Measurements from ENCODE around the gene TFG. TPM values are rescaled to one million over a fixed set of nuclear protein-coding genes. Genes with fewer than 3 reads are reported as not detected.

The TFG gene
- total RNA-seq, 1 donor from 2014 or later: 73.0 TPM

- H3K9me3 Mint-ChIP-seq: peaks cover 3% of the 10 kb centered on the region
- intact Hi-C loops (cut with micrococcal nuclease): no loop called here
- H3K4me3 Mint-ChIP-seq: no peak overlapping the region
- no peaks in the 10 kb centered on the region for H3K4me1 Mint-ChIP-seq (ENCODE audit: low read depth)
- H3K36me3 Mint-ChIP-seq (ENCODE audit: low read depth): no peaks in the 10 kb centered on the region
- no peak overlapping the region for H3K27ac Mint-ChIP-seq
- H3K27me3 Mint-ChIP-seq (ENCODE audit: insufficient read depth): peaks cover 34% of the 10 kb centered on the region
- no peak for DNase-seq (ENCODE audit: low spot score)
These were observed 13.1 kb upstream of the TFG start for GRCh38 chr3:100696161-100696560.

DNA sequence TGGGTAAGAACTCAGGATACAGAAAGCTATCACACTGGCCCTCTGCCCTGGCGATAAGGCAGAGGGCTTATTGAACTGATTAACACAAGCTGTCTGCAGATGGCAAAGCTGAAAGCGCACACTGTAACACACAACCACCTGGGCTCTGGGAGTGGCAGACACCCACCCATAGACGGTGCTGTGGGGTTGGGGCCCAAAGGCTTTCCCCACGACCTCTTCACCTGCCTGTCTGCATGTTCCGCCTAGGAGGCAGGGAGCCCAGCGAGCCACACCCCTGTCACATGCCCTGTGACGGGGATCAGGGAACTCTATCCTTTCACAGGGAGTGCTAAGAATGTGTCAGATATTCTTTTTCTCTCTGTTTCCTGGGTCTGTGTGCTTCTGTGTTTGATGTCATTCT lies 12.1 kb upstream of the TFG start:
- Mint-ChIP-seq H3K9me3 (no peaks in the 10 kb centered on the region), H3K4me1 (ENCODE audit: low read depth) (no peaks in the 10 kb centered on the region), H3K27ac (no peak overlapping the region), H3K4me3 (no peak overlapping the region), H3K27me3 (ENCODE audit: insufficient read depth) (peaks cover 34% of the 10 kb centered on the region), H3K36me3 (ENCODE audit: low read depth) (no peaks in the 10 kb centered on the region)
- no peak for DNase-seq (ENCODE audit: low spot score)
- intact Hi-C loops (cut with micrococcal nuclease): no loop called here

- intact Hi-C loops (cut with micrococcal nuclease): loop anchor here (1.0 kb wide), 1 partner anchor 23 kb away; no protein-coding TSS in a partner anchor
- peaks cover 33% of the 10 kb centered on the region for H3K27me3 Mint-ChIP-seq (ENCODE audit: insufficient read depth)
- H3K36me3 Mint-ChIP-seq (ENCODE audit: low read depth): no peaks in the 10 kb centered on the region
These were observed 11.5 kb upstream of the TFG start for GRCh38 chr3:100697723-100698285.

GRCh38 chr3:100698736-100699135 lies 10.6 kb upstream of the TFG start:
- peaks cover 33% of the 10 kb centered on the region for H3K27me3 Mint-ChIP-seq (ENCODE audit: insufficient read depth)
- no peaks in the 10 kb centered on the region for H3K4me1 Mint-ChIP-seq (ENCODE audit: low read depth)
- H3K9me3 Mint-ChIP-seq: no peaks in the 10 kb centered on the region
- H3K4me3 Mint-ChIP-seq: no peak overlapping the region
- H3K36me3 Mint-ChIP-seq (ENCODE audit: low read depth): no peaks in the 10 kb centered on the region
- no peak for DNase-seq (ENCODE audit: low spot score)
- intact Hi-C loops (cut with micrococcal nuclease): loop anchor here (1.0 kb wide), 1 partner anchor 23 kb away; no protein-coding TSS in a partner anchor
- no peak overlapping the region for H3K27ac Mint-ChIP-seq

More at GRCh38 chr3:100697723-100698285, 11.5 kb upstream of the TFG start:
- H3K27ac Mint-ChIP-seq: no peak overlapping the region
- DNase-seq (ENCODE audit: low spot score): no peak
- H3K9me3 Mint-ChIP-seq: no peaks in the 10 kb centered on the region
- H3K4me3 Mint-ChIP-seq: no peak overlapping the region
- no peaks in the 10 kb centered on the region for H3K4me1 Mint-ChIP-seq (ENCODE audit: low read depth)

DNA sequence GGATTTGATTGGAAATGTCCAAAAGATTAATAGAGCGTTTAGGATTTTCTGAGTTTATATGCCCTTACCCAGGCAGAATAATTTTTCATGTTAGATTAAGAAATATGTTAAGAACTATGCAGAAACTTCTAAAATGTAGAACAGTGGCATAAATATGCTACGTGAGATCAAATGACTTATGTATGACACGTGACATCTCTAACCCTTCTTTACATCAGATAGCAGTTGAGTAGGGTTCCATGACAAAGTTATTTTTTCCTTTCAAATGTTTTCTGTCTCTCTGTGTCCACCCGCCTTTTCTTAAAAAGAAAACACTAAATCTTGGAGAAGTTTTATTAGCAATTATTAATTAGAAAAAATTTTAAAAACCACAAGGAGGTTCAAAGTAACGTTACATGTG lies 8.6 kb upstream of the TFG start:
- H3K27ac Mint-ChIP-seq: no peak overlapping the region
- no peaks in the 10 kb centered on the region for H3K36me3 Mint-ChIP-seq (ENCODE audit: low read depth)
- H3K9me3 Mint-ChIP-seq: no peaks in the 10 kb centered on the region
- no peaks in the 10 kb centered on the region for H3K4me1 Mint-ChIP-seq (ENCODE audit: low read depth)
- DNase-seq (ENCODE audit: low spot score): no peak
- intact Hi-C loops (cut with micrococcal nuclease): no loop called here
- peaks cover 26% of the 10 kb centered on the region for H3K27me3 Mint-ChIP-seq (ENCODE audit: insufficient read depth)
- H3K4me3 Mint-ChIP-seq: no peak overlapping the region

DNA sequence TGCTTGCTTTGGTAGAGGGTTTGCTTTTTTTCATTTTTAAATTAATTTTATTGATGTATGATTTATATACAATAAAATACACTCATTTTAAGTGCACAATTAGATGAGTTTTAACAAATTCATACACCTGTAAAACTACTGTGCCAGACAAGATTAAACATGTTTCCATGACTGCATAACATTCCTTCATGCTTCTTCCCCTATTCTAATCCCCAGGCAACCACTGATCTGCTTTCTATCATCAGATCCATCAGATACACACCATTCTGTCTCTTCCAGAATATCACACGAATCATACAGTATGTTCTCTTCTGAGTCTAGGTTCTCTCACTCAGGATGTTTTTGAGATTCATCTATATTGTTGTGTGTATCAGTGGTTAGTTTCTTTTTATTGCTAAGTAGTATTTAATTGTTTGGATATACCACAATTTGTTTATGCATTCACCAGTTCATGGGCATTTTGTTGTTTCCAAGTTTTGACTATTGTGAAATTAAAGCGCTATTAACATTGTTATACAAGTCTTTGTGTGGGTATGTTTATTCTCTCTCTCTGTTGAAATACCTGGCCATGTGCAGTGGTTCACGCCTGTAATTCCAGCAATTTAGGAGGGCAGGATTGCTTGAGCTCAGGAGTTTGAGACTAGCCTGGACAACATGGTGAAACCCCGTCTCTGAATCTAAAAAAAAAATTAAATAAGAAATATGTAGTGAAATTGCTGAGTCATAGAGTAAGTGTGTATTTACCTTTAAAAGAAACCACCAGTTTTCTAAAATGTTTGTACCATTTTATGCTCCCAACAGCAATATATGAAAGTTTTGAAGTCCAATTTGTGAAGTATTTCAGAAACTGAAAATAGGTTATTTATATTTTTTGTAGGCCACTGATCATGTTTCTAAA lies 7.0 kb upstream of the TFG start:
- Mint-ChIP-seq H3K27ac (no peak overlapping the region), H3K9me3 (no peaks in the 10 kb centered on the region), H3K4me3 (no peak overlapping the region), H3K27me3 (ENCODE audit: insufficient read depth) (peaks cover 17% of the 10 kb centered on the region), H3K4me1 (ENCODE audit: low read depth) (no peaks in the 10 kb centered on the region), H3K36me3 (ENCODE audit: low read depth) (no peaks in the 10 kb centered on the region)
- intact Hi-C loops (cut with micrococcal nuclease): no loop called here
- no peak for DNase-seq (ENCODE audit: low spot score)

DNA sequence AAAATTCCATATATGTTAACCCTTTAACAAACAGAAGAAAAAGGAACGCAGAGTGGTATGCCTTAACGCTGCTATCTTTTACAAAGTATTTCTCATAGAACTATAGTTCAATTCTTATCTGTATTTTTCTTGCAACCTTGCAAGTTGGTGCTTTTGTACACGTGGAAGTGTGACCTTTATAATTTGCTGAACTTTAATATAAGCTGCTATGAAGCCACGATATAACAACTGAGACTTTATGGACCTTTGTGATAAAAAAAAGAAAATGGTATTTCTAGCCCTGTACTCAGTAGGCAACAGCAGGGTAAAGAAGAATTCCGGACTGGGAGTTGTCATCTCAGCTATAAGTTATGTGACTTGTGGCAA lies 6.3 kb upstream of the TFG start:
- intact Hi-C loops (cut with micrococcal nuclease): no loop called here
- Mint-ChIP-seq H3K27ac (no peak overlapping the region), H3K27me3 (ENCODE audit: insufficient read depth) (peaks cover 16% of the 10 kb centered on the region), H3K9me3 (no peaks in the 10 kb centered on the region), H3K4me3 (no peak overlapping the region), H3K4me1 (ENCODE audit: low read depth) (no peaks in the 10 kb centered on the region), H3K36me3 (ENCODE audit: low read depth) (no peaks in the 10 kb centered on the region)
- DNase-seq (ENCODE audit: low spot score): no peak

DNA sequence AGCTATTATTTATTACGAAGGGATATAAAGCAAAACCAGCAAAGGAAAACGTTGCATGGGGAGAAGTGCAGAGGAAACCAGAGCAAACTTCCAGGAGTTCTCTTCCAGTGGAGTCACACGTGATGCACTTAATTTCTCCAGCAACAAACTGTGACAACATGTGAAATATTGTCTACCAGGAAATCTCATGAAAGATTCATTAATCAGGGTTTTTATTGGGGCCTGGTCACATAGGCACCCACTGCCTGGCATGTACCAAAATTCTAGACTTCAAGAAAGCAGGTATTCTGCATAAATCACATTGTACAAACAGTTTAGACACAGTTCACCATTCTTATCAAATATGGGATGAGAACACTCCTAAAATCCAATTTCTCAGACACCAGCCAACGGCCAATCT lies 5.4 kb upstream of the TFG start:
- Mint-ChIP-seq H3K4me1 (ENCODE audit: low read depth) (peaks cover 5% of the 10 kb centered on the region), H3K4me3 (no peak overlapping the region), H3K9me3 (peaks cover 5% of the 10 kb centered on the region), H3K27me3 (ENCODE audit: insufficient read depth) (peaks cover 9% of the 10 kb centered on the region), H3K36me3 (ENCODE audit: low read depth) (peaks cover 3% of the 10 kb centered on the region), H3K27ac (no peak overlapping the region)
- intact Hi-C loops (cut with micrococcal nuclease): no loop called here
- DNase-seq (ENCODE audit: low spot score): no peak

DNA sequence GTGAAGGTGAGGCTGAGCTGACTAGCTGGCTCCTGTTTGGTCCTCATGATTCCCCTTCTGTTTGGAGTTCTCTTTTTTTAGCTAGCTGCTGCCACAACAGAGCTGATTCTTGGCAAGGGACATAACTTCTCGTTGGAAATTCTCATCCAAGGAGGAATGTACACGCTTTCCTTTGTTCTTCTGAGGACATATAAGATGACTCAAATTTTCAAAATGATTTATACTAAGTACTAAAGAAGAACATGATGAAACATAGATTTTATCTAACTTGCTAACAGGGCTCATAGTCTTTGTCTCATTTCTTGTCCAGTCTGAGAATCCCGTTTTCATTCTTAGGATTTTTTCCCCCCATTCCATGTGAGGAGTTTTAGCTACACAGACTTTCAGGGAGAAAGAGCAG lies 2.9 kb upstream of the TFG start:
- intact Hi-C loops (cut with micrococcal nuclease): no loop called here
- Mint-ChIP-seq H3K36me3 (ENCODE audit: low read depth) (peaks cover 12% of the 10 kb centered on the region), H3K9me3 (peaks cover 11% of the 10 kb centered on the region), H3K4me3 (no peak overlapping the region), H3K27me3 (ENCODE audit: insufficient read depth) (no peaks in the 10 kb centered on the region), H3K27ac (no peak overlapping the region), H3K4me1 (ENCODE audit: low read depth) (peaks cover 16% of the 10 kb centered on the region)
- DNase-seq (ENCODE audit: low spot score): no peak

- H3K27ac Mint-ChIP-seq: peak overlapping the region; percentile 90
- peaks cover 11% of the 10 kb centered on the region for H3K9me3 Mint-ChIP-seq
- H3K36me3 Mint-ChIP-seq (ENCODE audit: low read depth): peaks cover 28% of the 10 kb centered on the region
- peak overlapping the region; percentile 84 for H3K4me3 Mint-ChIP-seq
- intact Hi-C loops (cut with micrococcal nuclease): no loop called here
- DNase-seq (ENCODE audit: low spot score): no peak
- H3K4me1 Mint-ChIP-seq (ENCODE audit: low read depth): peaks cover 33% of the 10 kb centered on the region
- H3K27me3 Mint-ChIP-seq (ENCODE audit: insufficient read depth): no peaks in the 10 kb centered on the region
These were observed 678 bp upstream of the TFG start for GRCh38 chr3:100708644-100708988.

- H3K9me3 Mint-ChIP-seq: peaks cover 11% of the 10 kb centered on the region
- H3K4me1 Mint-ChIP-seq (ENCODE audit: low read depth): peaks cover 36% of the 10 kb centered on the region
- H3K36me3 Mint-ChIP-seq (ENCODE audit: low read depth): peaks cover 32% of the 10 kb centered on the region
- DNase-seq (ENCODE audit: low spot score): peak; percentile 22
- H3K27ac Mint-ChIP-seq: peak overlapping the region; percentile 85
- H3K27me3 Mint-ChIP-seq (ENCODE audit: insufficient read depth): no peaks in the 10 kb centered on the region
- intact Hi-C loops (cut with micrococcal nuclease): loop anchor here (1.0 to 10.0 kb wide), 17 partner anchors 30 to 967 kb away; partner anchors contain the start of genes CMSS1, LNP1, NIT2 and PCNP
- H3K4me3 Mint-ChIP-seq: peak overlapping the region; percentile 84
These were observed 557 bp downstream of the TFG start for GRCh38 chr3:100709842-100710260.

GRCh38 chr3:100710261-100710968 lies 1.1 kb downstream of the TFG start:
- Mint-ChIP-seq H3K4me3 (peak overlapping the region; percentile 84), H3K27ac (peak overlapping the region; percentile 85), H3K27me3 (ENCODE audit: insufficient read depth) (no peaks in the 10 kb centered on the region), H3K4me1 (ENCODE audit: low read depth) (peaks cover 42% of the 10 kb centered on the region), H3K9me3 (peaks cover 11% of the 10 kb centered on the region), H3K36me3 (ENCODE audit: low read depth) (peaks cover 38% of the 10 kb centered on the region)
- DNase-seq (ENCODE audit: low spot score): peak; percentile 64
- intact Hi-C loops (cut with micrococcal nuclease): loop anchor here (1.0 to 10.0 kb wide), 9 partner anchors 30 to 864 kb away; partner anchors contain the start of genes PCNP and SENP7

DNA sequence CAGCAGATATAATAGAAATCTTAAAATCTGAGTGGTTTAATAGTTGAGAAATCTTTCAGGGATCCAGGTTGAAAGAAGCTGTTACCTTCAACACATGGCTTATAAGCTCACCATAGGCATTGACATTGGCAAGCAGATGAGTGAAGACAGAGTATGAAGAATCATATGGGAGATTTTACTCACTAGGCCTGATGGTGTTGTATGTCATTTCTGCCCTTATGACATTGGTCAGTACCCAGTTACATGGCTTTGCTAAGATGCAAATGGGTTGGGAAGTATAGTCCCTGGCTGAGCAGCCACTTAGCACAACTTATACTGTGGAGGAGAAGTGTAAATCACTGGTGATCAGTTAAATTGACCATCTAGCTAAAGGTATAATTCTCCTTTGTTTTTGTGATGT lies 5.9 kb downstream of the TFG start:
- no peak overlapping the region for H3K27ac Mint-ChIP-seq
- intact Hi-C loops (cut with micrococcal nuclease): loop anchor here (10.0 kb wide), 1 partner anchor 250 kb away; no protein-coding TSS in a partner anchor
- H3K4me3 Mint-ChIP-seq: no peak overlapping the region

More for the DNA sequence above, 5.9 kb downstream of the TFG start:
- peaks cover 51% of the 10 kb centered on the region for H3K36me3 Mint-ChIP-seq (ENCODE audit: low read depth)
- no peak for DNase-seq (ENCODE audit: low spot score)
- H3K27me3 Mint-ChIP-seq (ENCODE audit: insufficient read depth): no peaks in the 10 kb centered on the region
- peaks cover 69% of the 10 kb centered on the region for H3K4me1 Mint-ChIP-seq (ENCODE audit: low read depth)
- peaks cover 4% of the 10 kb centered on the region for H3K9me3 Mint-ChIP-seq
